ENCODE data around the gene PLCH1. TPM values are rescaled to one million over a fixed set of nuclear protein-coding genes. Genes with fewer than 3 reads are reported as not detected.

PLCH1 gene
- total RNA-seq, 1 donor from 2014 or later, result 14.0 TPM

DNA sequence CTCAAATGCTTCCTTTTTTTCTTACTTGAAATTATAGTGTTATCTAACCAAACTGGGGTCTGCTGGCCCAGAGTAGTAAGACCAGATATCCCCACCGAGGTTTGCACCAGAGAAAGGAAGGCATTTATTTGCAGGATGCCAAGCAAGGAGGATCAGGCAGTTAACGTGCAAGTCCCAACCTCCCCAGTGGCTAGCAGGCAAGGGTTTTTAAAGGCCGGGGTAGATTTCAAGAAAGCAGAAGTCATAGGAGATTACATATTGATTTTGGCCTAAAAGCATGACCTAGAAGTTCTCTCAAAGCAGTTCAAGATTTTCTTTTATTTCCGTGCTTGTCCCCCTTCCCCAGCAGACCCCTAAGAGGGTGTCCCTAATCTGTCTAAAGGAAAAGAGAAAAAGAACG is 418.6 kb downstream of the PLCH1 start:
- TF ChIP-seq, protein P1, sequence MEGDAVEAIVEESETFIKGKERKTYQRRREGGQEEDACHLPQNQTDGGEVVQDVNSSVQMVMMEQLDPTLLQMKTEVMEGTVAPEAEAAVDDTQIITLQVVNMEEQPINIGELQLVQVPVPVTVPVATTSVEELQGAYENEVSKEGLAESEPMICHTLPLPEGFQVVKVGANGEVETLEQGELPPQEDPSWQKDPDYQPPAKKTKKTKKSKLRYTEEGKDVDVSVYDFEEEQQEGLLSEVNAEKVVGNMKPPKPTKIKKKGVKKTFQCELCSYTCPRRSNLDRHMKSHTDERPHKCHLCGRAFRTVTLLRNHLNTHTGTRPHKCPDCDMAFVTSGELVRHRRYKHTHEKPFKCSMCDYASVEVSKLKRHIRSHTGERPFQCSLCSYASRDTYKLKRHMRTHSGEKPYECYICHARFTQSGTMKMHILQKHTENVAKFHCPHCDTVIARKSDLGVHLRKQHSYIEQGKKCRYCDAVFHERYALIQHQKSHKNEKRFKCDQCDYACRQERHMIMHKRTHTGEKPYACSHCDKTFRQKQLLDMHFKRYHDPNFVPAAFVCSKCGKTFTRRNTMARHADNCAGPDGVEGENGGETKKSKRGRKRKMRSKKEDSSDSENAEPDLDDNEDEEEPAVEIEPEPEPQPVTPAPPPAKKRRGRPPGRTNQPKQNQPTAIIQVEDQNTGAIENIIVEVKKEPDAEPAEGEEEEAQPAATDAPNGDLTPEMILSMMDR (IDR thresholded peaks at IDR 0.05), result no peak
- intact Hi-C loops (cut with DNase I), result loop anchor here (10.0 kb wide), 1 partner anchor 561 kb away; no protein-coding TSS in a partner anchor
- no peaks in the 10 kb centered on the region for H3K36me3 ChIP-seq
- H3K27me3 ChIP-seq (ENCODE audit: low read depth), result no peaks in the 10 kb centered on the region
- H3K27ac ChIP-seq, result no peak overlapping the region
- ATAC-seq (no peak), DNase-seq (no peak)
- no peaks in the 10 kb centered on the region for H3K9me3 ChIP-seq
- no peak overlapping the region for H3K4me3 ChIP-seq
- H3K4me1 ChIP-seq, result no peaks in the 10 kb centered on the region

Other genes starting within 250 kb of the PLCH1 start
- 3.6 TPM for gene C3orf33, start 61.2 kb upstream of the PLCH1 start, total RNA-seq
- gene SLC33A1, start 109.4 kb upstream of the PLCH1 start, total RNA-seq, result 33.9 TPM
- gene GMPS, start 125.6 kb upstream of the PLCH1 start, total RNA-seq, result 39.9 TPM

Data from lower lobe of right lung (tissue), 2 donors.